ENCODE measurements around the gene MAP3K5. TPM values are rescaled to one million over a fixed set of nuclear protein-coding genes. Genes with fewer than 3 reads are reported as not detected.
A peak's percentile ranks its signal among the peaks of the same experiment; 100 is the strongest.

Gene MAP3K5
- total and polyA plus RNA-seq, 3 donors from 2014 or later: 21.3 to 55.3 (median 46.1) TPM

DNA sequence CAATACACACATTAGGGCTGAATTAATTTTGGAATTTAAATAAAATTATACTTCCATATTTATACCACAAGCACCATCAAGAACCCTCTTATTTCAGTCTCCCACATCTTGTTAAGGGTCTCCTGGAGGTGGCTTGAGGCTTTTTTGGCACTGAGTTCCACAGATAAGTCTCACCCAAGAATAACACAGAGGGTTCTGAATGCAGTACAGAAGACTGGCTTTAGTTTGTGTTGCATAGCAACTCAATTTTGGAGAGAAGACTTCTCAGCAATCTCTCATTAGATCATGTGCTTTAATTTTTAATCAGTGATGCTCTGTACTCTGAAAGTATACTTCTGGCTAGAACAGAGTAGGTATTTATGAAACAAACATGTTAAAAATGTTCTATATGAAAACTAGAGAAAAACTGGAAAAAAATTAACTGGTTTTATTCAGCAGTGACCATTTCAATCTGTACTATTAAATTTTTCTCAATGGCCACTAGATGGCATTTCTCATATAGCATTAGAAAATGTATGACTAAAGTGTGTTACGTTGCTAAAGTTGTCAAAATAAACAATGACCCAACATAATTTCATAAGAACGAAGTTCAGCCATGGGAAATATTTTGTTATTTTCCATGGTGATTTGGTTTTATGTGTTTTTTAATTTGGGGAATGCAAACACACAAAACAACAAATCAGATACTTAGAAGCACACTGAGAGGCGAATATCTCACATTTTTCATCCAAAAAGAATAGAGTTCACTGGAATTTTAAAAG lies 209.4 kb downstream of the MAP3K5 start:
- H3K4me3 ChIP-seq: no peak overlapping the region
- WGBS, 2 donors: 44 to 46% methylated on average over 3 of the region's 3 CpGs
- no peak for DNase-seq
- H3K27me3 ChIP-seq: no peaks in the 10 kb centered on the region
- H3K4me1 ChIP-seq: peaks cover 10% of the 10 kb centered on the region
- H3K36me3 ChIP-seq (ENCODE audit: low read depth, missing control alignments): no peaks in the 10 kb centered on the region
- H3K9me3 ChIP-seq: no peaks in the 10 kb centered on the region
- TF ChIP-seq, protein P1, sequence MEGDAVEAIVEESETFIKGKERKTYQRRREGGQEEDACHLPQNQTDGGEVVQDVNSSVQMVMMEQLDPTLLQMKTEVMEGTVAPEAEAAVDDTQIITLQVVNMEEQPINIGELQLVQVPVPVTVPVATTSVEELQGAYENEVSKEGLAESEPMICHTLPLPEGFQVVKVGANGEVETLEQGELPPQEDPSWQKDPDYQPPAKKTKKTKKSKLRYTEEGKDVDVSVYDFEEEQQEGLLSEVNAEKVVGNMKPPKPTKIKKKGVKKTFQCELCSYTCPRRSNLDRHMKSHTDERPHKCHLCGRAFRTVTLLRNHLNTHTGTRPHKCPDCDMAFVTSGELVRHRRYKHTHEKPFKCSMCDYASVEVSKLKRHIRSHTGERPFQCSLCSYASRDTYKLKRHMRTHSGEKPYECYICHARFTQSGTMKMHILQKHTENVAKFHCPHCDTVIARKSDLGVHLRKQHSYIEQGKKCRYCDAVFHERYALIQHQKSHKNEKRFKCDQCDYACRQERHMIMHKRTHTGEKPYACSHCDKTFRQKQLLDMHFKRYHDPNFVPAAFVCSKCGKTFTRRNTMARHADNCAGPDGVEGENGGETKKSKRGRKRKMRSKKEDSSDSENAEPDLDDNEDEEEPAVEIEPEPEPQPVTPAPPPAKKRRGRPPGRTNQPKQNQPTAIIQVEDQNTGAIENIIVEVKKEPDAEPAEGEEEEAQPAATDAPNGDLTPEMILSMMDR (IDR thresholded peaks at IDR 0.05): peak; percentile 30 to 57 (median 54)
- TF ChIP-seq POLR2A (IDR thresholded peaks at IDR 0.05): no peak
- intact Hi-C loops (cut with DNase I; ENCODE audit: low total_unique reads): no loop called here
- H3K27ac ChIP-seq: no peak overlapping the region

DNA sequence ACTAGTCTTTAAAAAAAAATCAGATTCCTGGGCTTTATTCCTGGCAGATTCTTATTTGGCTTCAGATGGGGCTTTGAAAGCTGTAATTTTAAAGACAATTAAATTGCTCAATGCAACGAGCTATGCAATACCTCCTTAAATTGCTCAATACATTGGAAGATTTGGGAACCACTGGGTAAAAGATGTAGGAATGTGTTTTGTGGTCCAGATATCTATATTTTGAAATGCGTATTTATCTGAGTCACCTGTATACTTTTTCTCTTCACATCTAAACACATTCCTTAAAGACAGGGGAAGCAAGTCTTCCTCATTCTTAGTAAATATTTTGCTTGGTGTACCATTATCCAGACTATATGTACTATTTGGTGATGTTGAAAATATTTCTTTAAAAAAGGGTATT lies 212.5 kb downstream of the MAP3K5 start:
- H3K27ac ChIP-seq: no peak overlapping the region
- no peak overlapping the region for H3K4me3 ChIP-seq
- DNase-seq: no peak
- H3K4me1 ChIP-seq: no peaks in the 10 kb centered on the region
- TF ChIP-seq POLR2A (IDR thresholded peaks at IDR 0.05): no peak
- TF ChIP-seq, protein P1 (IDR thresholded peaks at IDR 0.05): no peak
- H3K36me3 ChIP-seq (ENCODE audit: low read depth, missing control alignments): no peaks in the 10 kb centered on the region
- intact Hi-C loops (cut with DNase I; ENCODE audit: low total_unique reads): no loop called here
- no peaks in the 10 kb centered on the region for H3K9me3 ChIP-seq
- no peaks in the 10 kb centered on the region for H3K27me3 ChIP-seq
- WGBS, 2 donors: 92 to 96% methylated on average over 2 of the region's 2 CpGs

DNA sequence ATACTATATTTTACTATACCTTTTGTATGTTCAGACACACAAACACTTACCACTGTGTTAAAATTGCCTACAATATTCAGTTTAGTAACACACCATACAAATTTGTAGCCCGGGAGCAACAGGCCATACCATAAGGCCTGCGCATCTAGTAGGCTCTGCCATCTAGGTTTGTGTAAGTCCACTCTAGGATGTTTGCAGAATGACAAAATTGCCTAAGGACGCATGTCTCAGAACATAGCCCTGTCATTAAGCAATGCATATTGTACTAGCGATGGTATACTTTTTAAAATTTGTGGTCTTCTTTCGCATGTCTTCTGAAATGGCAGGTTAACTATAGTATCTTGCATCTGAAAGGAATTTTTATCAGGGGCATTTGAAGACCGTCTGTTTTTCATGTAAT lies 215.5 kb downstream of the MAP3K5 start:
- Histone ChIP-seq H3K9me3 (no peaks in the 10 kb centered on the region), H3K27me3 (no peaks in the 10 kb centered on the region), H3K4me3 (no peak overlapping the region), H3K4me1 (no peaks in the 10 kb centered on the region), H3K36me3 (ENCODE audit: low read depth, missing control alignments) (no peaks in the 10 kb centered on the region), H3K27ac (no peak overlapping the region)
- no peak for TF ChIP-seq POLR2A (IDR thresholded peaks at IDR 0.05)
- TF ChIP-seq, protein P1 (IDR thresholded peaks at IDR 0.05): no peak
- DNase-seq: no peak
- WGBS, 2 donors: 95 to 99% methylated on average over 6 of the region's 6 CpGs
- intact Hi-C loops (cut with DNase I; ENCODE audit: low total_unique reads): no loop called here

DNA sequence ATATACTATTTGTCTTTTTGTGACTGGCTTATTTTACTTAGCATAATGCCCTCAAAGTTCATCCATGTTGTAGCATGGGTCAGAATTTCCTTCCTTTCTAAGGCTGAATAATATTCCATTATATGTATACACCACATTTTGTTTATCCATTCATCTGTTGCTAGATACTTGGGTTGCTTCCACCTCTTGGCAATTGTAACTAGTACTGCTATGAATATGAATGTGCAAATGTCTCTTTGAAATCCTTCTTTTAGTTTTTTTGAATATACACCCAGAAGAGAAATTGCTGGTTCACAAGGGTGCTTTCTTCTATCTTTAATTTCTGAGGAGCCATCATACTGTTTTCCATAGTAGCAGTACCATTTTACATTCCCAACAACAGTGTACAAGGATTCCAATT lies 220.8 kb downstream of the MAP3K5 start:
- TF ChIP-seq, protein P1 (IDR thresholded peaks at IDR 0.05): no peak
- no peak for TF ChIP-seq POLR2A (IDR thresholded peaks at IDR 0.05)
- intact Hi-C loops (cut with DNase I; ENCODE audit: low total_unique reads): no loop called here

DNA sequence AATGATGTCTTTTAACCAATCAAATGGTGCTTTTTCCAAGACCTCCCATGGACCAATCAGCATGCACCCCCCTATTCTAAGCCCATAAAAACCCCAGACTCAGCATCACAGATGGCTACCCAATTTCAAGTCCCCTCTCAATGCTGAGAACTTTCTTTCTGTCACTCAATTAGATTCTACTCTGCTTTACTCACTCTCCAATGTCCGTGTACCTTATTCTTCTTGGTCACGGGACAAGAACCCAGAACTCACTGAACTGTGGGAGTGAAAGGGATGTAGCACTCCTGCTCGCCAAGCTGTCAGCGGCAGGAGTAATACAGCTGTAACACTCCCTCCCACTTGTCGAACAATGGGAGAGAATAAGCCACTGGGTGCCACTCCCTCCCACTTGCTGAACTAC lies 221.2 kb downstream of the MAP3K5 start:
- WGBS, 2 donors: 84 to 89% methylated on average over 5 of the region's 5 CpGs
- Histone ChIP-seq H3K27ac (no peak overlapping the region), H3K36me3 (ENCODE audit: low read depth, missing control alignments) (peaks cover under 1% of the 10 kb centered on the region), H3K9me3 (no peaks in the 10 kb centered on the region), H3K4me1 (peaks cover 9% of the 10 kb centered on the region), H3K4me3 (no peak overlapping the region), H3K27me3 (no peaks in the 10 kb centered on the region)
- TF ChIP-seq, protein P1 (IDR thresholded peaks at IDR 0.05): no peak
- TF ChIP-seq POLR2A (IDR thresholded peaks at IDR 0.05): no peak
- DNase-seq: no peak
- intact Hi-C loops (cut with DNase I; ENCODE audit: low total_unique reads): no loop called here

More for the DNA sequence above, 220.8 kb downstream of the MAP3K5 start:
- H3K4me3 ChIP-seq: no peak overlapping the region
- no peaks in the 10 kb centered on the region for H3K9me3 ChIP-seq
- H3K27me3 ChIP-seq: no peaks in the 10 kb centered on the region
- peaks cover 9% of the 10 kb centered on the region for H3K4me1 ChIP-seq
- DNase-seq: no peak
- no peaks in the 10 kb centered on the region for H3K36me3 ChIP-seq (ENCODE audit: low read depth, missing control alignments)
- no peak overlapping the region for H3K27ac ChIP-seq
